ENCODE results near the gene PARVG.

Gene PARVG

GRCh38 chr22:44181033-44181911, 547 bp downstream of the PARVG start:
- peak; percentile 84 for DNase-seq

DNA sequence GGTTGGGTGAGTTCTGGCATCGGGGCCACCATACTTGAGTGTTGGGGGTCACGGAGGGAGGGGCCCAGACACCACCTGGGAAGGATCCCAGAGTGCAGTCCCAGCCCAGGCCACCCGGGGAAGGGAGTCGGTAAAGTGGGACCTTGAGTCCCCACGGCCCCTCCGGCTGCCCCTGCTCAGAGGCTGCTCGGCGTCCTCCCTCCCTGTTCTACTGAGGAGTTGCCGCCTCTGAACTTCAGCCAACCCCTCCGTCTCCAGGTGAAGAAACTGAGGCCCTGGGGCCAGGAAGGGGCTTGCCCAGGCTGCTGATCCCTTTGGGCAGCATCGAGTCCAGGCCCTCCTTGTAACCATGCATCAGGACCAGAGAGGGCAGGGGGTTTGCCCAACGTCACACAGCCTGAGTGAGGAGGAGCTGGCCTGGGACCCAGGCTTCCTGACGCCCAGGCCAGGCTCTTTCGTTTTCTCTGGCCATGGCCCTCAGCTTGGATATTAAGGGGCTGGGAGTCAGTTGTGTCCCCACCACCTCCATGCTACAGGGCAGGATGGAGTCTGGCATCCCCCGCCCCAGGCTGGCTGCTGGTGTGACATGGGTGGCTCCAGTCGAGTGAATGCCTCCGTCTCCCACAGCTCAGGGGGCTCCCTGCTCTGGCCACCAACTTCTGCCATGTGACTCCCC, 1.3 kb downstream of the PARVG start:
- no peak for DNase-seq

DNA sequence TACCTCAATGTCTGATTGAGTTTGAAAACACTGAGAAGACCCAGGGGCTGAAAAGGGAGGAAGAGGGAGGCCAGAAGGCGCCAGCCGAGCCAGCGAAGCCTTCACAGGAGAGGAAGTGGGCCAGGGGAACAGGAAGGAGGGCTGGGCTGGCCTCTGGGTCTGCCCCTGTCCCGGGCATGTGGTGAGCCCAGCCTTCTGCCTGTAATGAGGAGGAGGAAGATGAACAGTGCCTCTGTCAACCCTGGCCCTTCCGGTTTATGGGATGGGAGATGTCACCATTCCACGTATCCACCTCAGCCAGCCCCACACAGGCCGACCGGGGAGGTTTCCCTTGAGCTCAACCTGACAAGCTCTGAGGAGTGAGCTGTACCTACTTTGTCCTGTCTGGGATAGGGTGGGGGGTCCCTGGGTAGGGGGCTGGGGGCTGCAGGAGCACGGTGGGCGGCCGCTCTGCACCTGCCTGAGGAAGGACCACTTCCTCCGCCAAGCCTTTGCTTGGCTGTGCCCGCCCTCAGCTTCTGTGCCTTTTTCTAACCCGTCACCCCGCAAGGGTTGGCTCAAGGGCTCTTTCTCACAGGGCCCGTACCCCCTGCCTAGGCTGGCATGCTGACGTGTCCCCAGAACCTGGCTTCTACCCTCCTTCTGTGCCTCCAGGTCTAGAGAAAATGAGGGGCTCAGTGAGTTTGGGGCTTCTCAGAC, 2.0 kb downstream of the PARVG start:
- peak; percentile 78 for DNase-seq

- no peak for DNase-seq
Observed at GRCh38 chr22:44183287-44183588, 2.5 kb downstream of the PARVG start.

GRCh38 chr22:44184006-44184405, 3.3 kb downstream of the PARVG start:
- no peak for DNase-seq

- no peak for DNase-seq
Observed at GRCh38 chr22:44185237-44186120, 4.8 kb downstream of the PARVG start.

DNA sequence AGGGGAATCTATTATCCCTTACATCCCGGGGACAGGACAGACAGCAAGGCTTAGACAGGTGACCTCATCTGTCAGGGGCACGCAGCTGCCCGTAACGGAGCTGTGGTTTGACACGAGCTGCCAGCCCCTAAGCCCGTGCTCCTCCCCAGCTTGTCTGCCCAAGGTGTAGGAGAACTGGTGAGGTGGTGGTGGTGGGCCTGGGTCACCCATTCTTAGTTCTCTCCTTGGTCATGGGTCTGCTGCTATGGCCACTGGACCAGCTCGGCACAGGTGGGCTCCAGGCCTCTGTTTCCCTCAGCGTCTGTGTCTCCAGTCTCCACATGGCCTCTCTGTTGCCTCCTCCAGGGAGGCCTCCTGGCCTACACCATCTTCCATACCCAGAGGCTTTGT, 5.4 kb downstream of the PARVG start:
- DNase-seq: no peak

GRCh38 chr22:44186737-44187136, 6.0 kb downstream of the PARVG start:
- no peak for DNase-seq

- no peak for DNase-seq
Observed at GRCh38 chr22:44187652-44188230, 7.0 kb downstream of the PARVG start.

- no peak for DNase-seq
Observed at GRCh38 chr22:44188316-44188715, 7.6 kb downstream of the PARVG start.

GRCh38 chr22:44188986-44189630, 8.4 kb downstream of the PARVG start:
- no peak for DNase-seq

GRCh38 chr22:44190381-44190976, 9.8 kb downstream of the PARVG start:
- DNase-seq: no peak

DNA sequence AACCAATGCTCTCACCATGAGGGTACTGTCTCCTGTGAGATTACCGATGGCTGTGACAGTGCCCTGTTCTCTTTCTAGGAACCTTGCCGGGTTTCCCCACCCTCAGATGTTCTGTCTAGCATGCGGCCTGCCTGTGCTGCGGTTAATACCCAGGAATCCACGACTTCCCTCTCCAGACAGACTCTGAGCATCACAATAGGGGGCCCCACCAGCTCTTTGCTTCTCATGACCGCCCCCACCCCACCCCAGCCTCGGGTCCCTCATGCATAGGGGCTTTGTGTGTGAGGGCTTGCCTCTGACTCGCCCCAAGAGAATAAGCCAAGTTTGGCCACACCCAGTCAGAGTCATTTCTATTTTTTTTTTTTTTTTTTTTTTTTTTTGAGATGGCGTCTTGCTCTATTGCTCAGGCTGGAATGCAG, 10.3 kb downstream of the PARVG start:
- DNase-seq: peak; percentile 74

DNA sequence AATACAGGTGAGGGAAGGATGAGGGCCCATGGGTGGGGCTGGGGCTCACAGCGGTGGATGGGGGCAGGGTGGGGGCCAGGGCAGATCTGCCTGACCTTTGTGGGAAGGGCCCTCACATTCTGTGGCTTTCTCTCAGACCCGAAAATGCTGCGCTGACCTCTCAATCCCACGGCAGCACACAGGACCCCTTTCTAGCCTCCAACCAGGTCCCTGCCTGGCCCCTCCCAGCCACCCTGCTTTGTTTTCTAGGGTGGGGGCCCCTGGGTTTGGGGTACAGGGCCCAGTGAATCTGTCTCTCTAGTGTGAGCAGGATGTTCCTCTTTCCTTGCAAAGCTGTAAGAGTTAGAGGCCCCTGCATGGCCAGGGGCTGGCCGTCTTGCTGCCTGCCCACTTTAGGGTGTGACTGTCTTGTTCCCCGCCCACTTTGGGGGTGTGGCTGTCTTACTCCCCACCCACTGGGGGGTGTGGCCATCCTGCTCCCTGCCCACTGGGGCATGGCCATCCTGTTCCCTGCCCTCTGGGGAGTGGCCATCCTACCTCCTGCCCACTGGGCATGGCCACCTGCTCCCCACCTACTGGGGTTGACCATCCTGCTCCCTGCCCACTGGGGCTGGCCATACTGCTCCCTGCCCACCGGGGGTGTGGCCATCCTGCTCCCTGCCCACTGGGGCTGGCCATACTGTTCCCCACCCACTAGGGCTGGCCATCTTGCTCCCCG, 11.5 kb downstream of the PARVG start:
- peak; percentile 76 for DNase-seq

DNA sequence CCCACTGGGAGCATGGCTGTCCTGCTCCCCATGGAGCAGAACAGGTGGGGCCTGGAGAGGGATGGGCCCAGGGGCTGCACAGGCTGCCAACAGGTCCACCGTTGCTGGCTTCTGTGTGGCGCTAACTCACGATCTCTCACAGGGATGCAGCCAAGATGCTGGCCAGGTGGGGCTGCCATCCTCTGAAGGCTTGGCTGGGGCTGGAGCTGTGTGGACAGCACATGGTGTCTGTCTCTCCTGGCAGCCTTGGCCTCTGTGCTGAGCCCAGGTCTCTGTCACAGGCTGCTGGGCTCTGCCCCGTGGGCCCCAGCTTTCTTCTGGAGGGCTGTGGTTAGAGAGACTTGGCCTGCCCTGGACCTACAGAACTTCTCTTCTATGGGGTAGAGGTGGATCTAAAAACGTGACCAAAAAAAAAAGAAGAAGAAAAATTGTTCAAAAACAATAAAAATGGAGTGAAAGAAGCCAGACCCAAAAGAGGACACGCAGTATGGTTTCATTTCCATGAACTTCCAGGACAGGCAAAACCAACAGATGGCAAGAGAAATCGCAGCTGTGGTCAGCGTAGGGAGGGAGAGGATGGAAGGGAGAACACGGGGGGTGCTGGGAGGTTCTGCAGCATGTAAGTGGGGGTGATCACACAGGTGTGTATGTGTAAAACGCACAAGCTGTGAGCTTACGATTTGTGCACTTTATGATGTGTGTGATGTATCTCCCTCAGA, 12.2 kb downstream of the PARVG start:
- DNase-seq: no peak

DNA sequence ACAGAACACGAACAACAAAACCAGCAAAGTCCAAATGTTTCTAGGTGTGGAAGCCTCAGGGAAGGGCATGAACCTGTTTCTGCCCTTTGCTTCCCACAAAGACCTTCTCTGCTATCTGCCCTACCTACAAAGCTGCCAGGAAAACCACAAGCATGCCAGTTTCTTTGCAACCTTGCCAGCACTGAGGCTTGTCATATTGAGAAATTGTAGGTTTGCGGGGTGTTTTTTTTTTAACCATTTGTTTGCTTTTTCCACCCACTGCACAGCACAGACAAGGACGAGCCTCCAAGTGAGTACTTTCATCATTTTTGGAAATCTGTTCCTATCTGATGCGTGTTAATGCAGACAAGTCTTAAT, 12.8 kb downstream of the PARVG start:
- no peak for DNase-seq

GRCh38 chr22:44194569-44194968, 13.8 kb downstream of the PARVG start:
- no peak for DNase-seq

DNA sequence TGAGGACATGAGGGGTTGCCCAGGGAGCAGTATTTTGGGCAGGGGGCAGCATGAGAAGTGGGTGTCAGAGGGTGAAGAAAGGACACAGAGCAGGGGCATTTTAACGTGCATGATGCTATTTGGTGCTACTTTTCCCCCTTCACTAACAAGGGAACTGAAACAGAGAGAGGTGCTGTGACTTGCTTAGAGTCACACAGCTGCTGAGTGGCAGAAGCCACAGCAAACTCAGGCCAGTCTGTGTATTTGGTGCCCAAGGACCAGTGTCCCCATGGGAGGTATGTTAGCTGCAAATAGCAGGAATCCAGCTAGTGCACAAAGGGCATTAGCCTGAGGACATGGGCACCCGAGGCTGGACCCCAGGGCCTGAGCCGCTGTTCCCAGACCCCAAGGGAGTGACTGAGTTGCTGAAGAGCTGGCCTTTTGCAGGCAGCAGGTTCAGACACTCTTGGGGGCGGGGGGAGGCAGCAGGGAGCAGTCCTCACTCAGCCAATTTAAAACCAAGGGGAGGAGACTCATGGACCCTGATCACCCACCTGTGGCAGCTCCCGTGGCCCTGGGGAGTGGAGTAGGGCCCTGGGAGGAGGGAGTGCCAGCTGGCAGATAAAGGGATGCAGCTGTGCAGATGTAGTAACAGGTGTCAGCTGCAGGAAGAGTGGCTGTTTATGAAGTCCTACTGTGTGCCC, 14.6 kb downstream of the PARVG start:
- DNase-seq: no peak

DNA sequence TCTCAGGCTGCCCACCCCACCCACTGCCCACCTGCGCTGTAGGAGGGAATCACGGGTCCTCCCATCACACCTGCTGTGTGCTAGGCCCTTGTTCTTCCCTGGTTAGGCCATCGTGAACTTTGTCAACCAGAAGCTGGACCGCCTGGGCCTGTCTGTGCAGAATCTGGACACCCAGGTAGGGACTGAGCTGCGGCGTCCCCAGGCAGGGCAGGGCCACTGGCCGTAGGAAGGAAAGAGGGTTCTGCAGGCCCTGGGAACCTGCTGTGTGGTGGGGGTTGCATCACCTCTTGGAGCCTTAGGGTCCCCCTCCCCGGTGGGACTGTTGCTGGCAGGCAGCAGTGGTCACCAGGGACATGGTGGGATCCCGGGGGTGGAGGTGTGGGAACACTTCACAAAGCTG, 15.5 kb downstream of the PARVG start:
- no peak for DNase-seq

- no peak for DNase-seq
Observed at GRCh38 chr22:44196731-44197131, 16.0 kb downstream of the PARVG start.

All from activated CD8-positive, alpha-beta memory T cell treated with anti-CD3 and anti-CD28 coated beads for 24 hours (primary cell).